ENCODE results near the gene GLI3. TPM values are rescaled to one million over a fixed set of nuclear protein-coding genes. Genes with fewer than 3 reads are reported as not detected.

Gene GLI3
- total and polyA plus RNA-seq, 10 of the 15 experiments (the other 5 are each of a cell fraction or from before 2014, with no cell fraction given) = 0.01 TPM; not detected in 8

GRCh38 chr7:42027521-42027920 lies 209.5 kb downstream of the GLI3 start:
- Histone ChIP-seq H3K9me3 (replicated peaks; ENCODE audit: control insufficient read depth, insufficient read depth, low read length) (no peaks in the 10 kb centered on the region), H2AFZ (ENCODE audit: control insufficient read depth, low read depth, low read length) (no peak overlapping the region), H3K27ac (ENCODE audit: control insufficient read depth, insufficient read depth) (no peak overlapping the region), H3K4me3 (no peak overlapping the region), H3K79me2 (ENCODE audit: control insufficient read depth, insufficient read depth, low read length) (no peaks in the 10 kb centered on the region), H3K27me3 (replicated peaks in 1 of 2; ENCODE audit: control insufficient read depth in 2 of 2, insufficient read depth in 2 of 2, low read length in 1 of 2) (no peaks in the 10 kb centered on the region; a peak in 2 of 4 replicates), H3K4me1 (ENCODE audit: control insufficient read depth, insufficient read depth, low read length) (no peaks in the 10 kb centered on the region), H4K20me1 (ENCODE audit: control insufficient read depth, insufficient read depth) (no peaks in the 10 kb centered on the region), H3K36me3 (ENCODE audit: control insufficient read depth in 2 of 2, insufficient read depth in 2 of 2, low read length in 1 of 2) (no peaks in the 10 kb centered on the region), H3K9ac (ENCODE audit: control insufficient read depth, insufficient read depth, low read length) (no peak overlapping the region), H3K4me2 (ENCODE audit: control insufficient read depth, insufficient read depth) (no peak overlapping the region)
- in situ Hi-C loops (cut with MboI) (no loop called here), intact Hi-C loops (cut with micrococcal nuclease; ENCODE audit: unreplicated experiment) (no loop called here)
- ChIA-PET POLR2A (no interaction called here), SMC1A (ENCODE audit: uncharacterized antibody, unreplicated experiment) (no interaction called here), CTCF (interaction anchor here (1.1 to 1.5 kb wide), 2 partner anchors 8 to 30 kb away, joined by 3 to 4 read pairs; no protein-coding TSS in a partner anchor), RAD21 (ENCODE audit: unreplicated experiment) (no interaction called here)
- WGBS (ENCODE audit: insufficient coverage, insufficient replicate concordance, low lambda C conversion rate, missing lambda C conversion rate) = 17% methylated on average over 3 of the region's 3 CpGs
- DNase-seq (ENCODE audit: low read depth, low spot score) = no peak
- TF ChIP-seq NRF1 (conservative IDR thresholded peaks at IDR 0.05; ENCODE audit: low read depth, low read length) = no peak
- TF ChIP-seq RFX5 (IDR thresholded peaks at IDR 0.05; ENCODE audit: low read depth, low read length) = no peak
- ATAC-seq = no peak
- FAIRE-seq = no peak
- BruUV-seq (replicated peaks) = no TSS peak

GRCh38 chr7:42026622-42027197 lies 210.3 kb downstream of the GLI3 start:
- in situ Hi-C loops (cut with MboI) (no loop called here), intact Hi-C loops (cut with micrococcal nuclease; ENCODE audit: unreplicated experiment) (no loop called here)
- WGBS (ENCODE audit: insufficient coverage, insufficient replicate concordance, low lambda C conversion rate, missing lambda C conversion rate) = 50% methylated on average over 6 of the region's 6 CpGs
- ChIA-PET POLR2A (no interaction called here), CTCF (interaction anchor here (1.1 to 2.2 kb wide), 2 partner anchors 12 to 31 kb away, joined by 4 to 6 read pairs; no protein-coding TSS in a partner anchor), SMC1A (ENCODE audit: uncharacterized antibody, unreplicated experiment) (interaction anchor here (1.1 kb wide), 1 partner anchor 47 kb away, joined by 3 read pairs; no protein-coding TSS in a partner anchor), RAD21 (ENCODE audit: unreplicated experiment) (no interaction called here)
- Histone ChIP-seq H4K20me1 (ENCODE audit: control insufficient read depth, insufficient read depth) (no peaks in the 10 kb centered on the region), H3K4me2 (ENCODE audit: control insufficient read depth, insufficient read depth) (no peak overlapping the region), H3K79me2 (ENCODE audit: control insufficient read depth, insufficient read depth, low read length) (no peaks in the 10 kb centered on the region), H3K27ac (ENCODE audit: control insufficient read depth, insufficient read depth) (no peak overlapping the region), H3K9me3 (replicated peaks; ENCODE audit: control insufficient read depth, insufficient read depth, low read length) (no peaks in the 10 kb centered on the region), H3K27me3 (replicated peaks in 1 of 2; ENCODE audit: control insufficient read depth in 2 of 2, insufficient read depth in 2 of 2, low read length in 1 of 2) (no peaks in the 10 kb centered on the region; a peak in 2 of 4 replicates), H3K4me1 (ENCODE audit: control insufficient read depth, insufficient read depth, low read length) (no peaks in the 10 kb centered on the region), H2AFZ (ENCODE audit: control insufficient read depth, low read depth, low read length) (no peak overlapping the region), H3K9ac (ENCODE audit: control insufficient read depth, insufficient read depth, low read length) (no peak overlapping the region), H3K36me3 (ENCODE audit: control insufficient read depth in 2 of 2, insufficient read depth in 2 of 2, low read length in 1 of 2) (no peaks in the 10 kb centered on the region), H3K4me3 (no peak overlapping the region)
- no peak for TF ChIP-seq ZBED1 (IDR thresholded peaks at IDR 0.05; ENCODE audit: borderline replicate concordance)
- TF ChIP-seq, protein P1, sequence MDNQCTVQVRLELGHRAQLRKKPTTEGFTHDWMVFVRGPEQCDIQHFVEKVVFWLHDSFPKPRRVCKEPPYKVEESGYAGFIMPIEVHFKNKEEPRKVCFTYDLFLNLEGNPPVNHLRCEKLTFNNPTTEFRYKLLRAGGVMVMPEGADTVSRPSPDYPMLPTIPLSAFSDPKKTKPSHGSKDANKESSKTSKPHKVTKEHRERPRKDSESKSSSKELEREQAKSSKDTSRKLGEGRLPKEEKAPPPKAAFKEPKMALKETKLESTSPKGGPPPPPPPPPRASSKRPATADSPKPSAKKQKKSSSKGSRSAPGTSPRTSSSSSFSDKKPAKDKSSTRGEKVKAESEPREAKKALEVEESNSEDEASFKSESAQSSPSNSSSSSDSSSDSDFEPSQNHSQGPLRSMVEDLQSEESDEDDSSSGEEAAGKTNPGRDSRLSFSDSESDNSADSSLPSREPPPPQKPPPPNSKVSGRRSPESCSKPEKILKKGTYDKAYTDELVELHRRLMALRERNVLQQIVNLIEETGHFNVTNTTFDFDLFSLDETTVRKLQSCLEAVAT (IDR thresholded peaks at IDR 0.05) = no peak
- TF ChIP-seq ELK1 (IDR thresholded peaks at IDR 0.05; ENCODE audit: low read depth, low read length) = no peak
- TF ChIP-seq EGR1 (IDR thresholded peaks at IDR 0.05; ENCODE audit: borderline replicate concordance in 1 of 2, low read depth in 2 of 2, low read length in 2 of 2) = no peak
- no peak for TF ChIP-seq TAF1 (IDR thresholded peaks at IDR 0.05; ENCODE audit: borderline replicate concordance, low read depth, low read length)
- no peak for TF ChIP-seq NRF1 (conservative IDR thresholded peaks at IDR 0.05; ENCODE audit: low read depth, low read length)
- no peak for TF ChIP-seq FOXM1 (IDR thresholded peaks at IDR 0.05; ENCODE audit: low read depth, low read length)
- TF ChIP-seq E2F4 (IDR thresholded peaks at IDR 0.05; ENCODE audit: low read depth, low read length) = no peak
- TF ChIP-seq, protein P2, sequence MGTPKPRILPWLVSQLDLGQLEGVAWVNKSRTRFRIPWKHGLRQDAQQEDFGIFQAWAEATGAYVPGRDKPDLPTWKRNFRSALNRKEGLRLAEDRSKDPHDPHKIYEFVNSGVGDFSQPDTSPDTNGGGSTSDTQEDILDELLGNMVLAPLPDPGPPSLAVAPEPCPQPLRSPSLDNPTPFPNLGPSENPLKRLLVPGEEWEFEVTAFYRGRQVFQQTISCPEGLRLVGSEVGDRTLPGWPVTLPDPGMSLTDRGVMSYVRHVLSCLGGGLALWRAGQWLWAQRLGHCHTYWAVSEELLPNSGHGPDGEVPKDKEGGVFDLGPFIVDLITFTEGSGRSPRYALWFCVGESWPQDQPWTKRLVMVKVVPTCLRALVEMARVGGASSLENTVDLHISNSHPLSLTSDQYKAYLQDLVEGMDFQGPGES (IDR thresholded peaks at IDR 0.05) = no peak
- DNase-seq (ENCODE audit: low read depth, low spot score) (no peak), ATAC-seq (no peak), FAIRE-seq (no peak)
- no TSS peak for BruUV-seq (replicated peaks)

Measured in GM12878 (cell line).